Tongue (tissue), 2 donors: ENCODE data around the gene SLFN11. TPM values are rescaled to one million over a fixed set of nuclear protein-coding genes. Genes with fewer than 3 reads are reported as not detected.
A peak's percentile ranks its signal among the peaks of the same experiment; 100 is the strongest.
"Not testable (repeated sequence)": the region's sequence is repeated elsewhere in the genome, so short reads cannot be mapped to it uniquely, and the experiment has no call there.

Experiments used
- DNase-seq: peaks from one replicate; pipeline ENCODE4 v3.0.0-alpha.2; 2015
- total RNA-seq: library from RNA; depleted of rRNA; stranded (reverse); fragments of >200 nt; gene quantifications from one replicate; pipeline ENCODE4 v1.2.3, GENCODE V29; 2014

Gene SLFN11
- total RNA-seq, 1 donor from 2014 or later, result 18.1 TPM

DNA sequence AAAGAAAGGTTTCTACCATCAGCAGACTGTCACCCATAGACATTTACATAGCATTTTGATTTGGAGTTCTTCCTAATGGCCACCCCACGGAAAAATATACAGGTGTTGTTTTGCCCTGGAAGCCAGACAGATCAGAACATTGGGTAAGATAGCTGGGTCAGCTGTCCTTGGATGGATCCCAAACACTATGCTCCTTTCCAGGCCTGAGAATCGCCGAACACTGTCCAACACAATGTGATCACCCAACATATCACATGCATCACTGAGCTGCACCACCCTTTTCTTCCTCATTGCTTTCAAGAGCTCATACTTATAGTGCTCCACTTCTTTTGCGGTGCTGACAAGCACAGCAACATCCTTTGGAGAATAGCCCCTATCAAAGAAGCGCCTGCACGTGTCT, 21.1 kb downstream of the SLFN11 start:
- DNase-seq, result no peak

DNA sequence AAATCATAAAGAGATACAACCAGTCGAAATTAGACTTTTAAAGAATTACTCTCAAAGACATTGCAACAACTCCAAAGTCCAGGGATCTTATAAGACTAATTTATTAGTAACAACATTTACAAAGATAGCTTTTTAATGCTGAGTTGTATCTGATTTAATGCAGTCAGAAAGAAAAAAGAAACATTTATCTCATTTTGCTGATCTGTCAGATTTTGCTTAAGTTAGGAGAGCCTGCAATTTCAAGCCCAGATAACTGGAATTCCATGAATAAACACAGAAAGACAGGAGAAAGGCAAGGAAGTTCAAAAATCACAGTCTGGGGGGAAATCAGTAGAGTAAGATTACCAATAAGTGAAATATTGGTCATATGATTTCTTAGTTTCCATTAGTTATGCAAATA, 22.9 kb downstream of the SLFN11 start:
- DNase-seq, result no peak

DNA sequence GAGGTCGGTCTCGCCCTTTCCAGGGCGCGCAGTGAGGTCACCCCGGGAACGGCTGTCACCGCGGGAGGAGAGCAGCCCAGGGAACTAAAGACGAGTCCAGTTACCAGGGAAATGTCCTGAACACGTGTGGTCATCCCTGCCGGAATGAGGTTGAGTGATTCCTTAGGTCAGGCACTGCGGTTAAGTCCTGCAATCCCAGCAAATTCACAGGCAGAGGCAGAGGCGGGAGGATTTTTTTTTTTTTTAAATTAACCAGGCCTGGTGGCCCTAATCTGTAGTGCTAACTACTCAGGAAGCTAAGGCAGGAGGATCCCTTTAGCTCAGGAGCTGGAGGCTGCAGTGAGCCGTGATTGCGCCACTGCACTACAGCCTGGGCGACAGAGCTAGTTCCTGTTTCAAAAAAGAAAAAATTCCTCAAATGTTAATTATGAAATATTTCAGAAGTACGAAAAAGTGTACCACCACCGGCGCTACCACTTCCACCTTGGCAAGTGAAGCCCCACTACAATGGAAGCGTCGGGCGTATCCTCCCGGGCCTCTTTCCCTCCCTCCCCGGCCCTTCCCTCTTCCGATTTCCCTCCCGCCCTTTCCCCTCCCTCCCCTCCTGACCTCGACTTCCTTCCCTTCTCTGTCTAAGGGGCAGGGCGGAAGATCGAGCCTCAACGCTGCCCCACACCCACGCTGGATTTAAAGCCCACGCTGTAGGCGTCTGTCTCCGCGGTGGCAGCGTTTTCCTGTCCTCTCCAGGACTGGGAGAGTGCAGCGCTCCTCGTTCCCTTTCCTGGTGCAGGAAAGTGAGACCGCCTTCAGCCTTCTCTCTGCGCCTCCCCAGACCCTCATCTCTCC, 27.3 kb downstream of the SLFN11 start:
- DNase-seq, result peak; percentile 25

DNA sequence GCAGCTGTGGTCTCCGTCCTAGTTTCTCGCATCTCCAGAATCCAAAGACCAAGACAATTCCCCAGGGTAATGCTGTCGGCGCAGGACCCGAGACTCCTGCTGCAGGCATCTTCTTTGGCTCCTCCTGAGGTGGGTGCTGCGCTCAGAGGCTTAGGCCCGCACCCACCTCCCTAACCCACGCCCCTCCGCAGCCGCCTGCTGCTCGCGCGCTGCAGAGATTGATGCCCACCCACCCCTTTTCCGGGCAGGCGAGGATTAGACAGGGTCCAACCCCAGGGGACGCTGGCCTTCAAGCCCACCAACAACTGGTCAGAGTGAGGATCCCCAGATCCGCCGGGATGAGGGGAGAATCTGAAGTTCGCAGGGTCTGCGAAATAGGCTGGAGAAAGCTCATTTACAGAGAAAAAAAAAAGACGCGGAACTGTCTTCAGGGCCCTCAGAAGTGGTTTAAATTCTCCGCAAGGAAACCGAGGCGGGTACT, 27.9 kb downstream of the SLFN11 start:
- no peak for DNase-seq

DNA sequence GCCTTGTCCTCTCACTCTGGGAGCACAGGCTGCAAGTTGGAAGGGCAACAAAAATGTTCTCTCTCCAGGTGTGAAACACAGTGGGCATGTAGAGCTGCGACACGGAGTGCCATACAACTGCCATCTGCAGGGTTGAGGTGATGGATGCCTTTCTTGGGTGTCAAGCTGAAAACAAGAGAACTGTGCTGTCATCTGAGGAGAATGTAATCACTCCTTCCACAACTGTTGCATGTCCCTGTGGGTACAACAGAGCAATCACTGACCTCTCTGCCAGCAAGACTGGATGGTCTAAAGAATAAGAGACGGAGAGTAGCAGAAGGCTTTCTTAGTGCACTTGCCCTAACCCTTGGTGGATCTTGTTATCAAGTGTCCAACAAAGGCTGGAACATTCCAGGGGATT, 29.2 kb downstream of the SLFN11 start:
- DNase-seq, result no peak

DNA sequence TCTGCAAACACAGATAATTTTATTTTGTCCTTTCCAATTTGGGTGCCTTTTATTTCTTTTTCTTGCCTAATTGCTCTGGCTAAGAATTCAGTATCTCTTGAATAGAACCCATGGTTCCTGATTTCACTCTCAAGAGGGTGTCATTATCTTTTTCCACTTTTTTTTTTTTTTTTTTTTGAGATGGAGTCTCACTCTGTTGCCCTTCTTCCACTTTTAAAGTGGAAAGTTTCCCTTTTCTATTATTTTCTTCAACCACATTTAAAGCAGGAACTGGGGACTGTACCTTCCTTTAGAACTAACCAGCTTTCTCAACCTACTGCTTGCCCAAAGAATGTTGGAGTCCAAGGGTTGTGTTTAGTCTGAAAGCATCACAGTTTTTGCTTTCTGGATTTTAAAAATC, 31.1 kb downstream of the SLFN11 start:
- no peak for DNase-seq

DNA sequence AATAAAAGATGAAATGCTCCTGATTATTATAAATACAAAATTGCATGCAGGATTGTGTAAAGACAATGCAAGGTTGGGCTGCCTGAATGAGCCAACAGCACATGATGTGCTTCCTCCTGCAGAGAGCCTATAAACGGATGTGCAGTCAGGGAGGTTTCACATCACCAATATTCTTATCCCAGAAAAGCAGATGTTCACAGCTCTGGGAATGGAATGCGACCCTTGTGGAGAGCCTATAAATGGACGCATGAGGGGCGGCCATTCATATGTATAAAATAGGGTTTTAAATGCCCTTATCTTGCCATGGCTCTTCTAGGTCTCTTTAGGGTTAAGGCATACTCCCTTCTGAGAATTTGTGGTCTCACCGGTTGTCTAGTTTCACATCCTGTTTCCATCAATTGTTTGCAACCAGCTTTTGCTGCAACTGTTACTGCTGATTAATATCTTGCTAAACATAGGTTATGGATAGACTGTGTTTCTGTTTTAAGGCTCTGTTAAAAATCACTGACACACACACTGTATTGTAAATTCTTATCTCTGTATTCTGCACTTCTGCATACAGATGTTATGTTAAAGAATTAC, 31.9 kb downstream of the SLFN11 start:
- DNase-seq, result no peak

DNA sequence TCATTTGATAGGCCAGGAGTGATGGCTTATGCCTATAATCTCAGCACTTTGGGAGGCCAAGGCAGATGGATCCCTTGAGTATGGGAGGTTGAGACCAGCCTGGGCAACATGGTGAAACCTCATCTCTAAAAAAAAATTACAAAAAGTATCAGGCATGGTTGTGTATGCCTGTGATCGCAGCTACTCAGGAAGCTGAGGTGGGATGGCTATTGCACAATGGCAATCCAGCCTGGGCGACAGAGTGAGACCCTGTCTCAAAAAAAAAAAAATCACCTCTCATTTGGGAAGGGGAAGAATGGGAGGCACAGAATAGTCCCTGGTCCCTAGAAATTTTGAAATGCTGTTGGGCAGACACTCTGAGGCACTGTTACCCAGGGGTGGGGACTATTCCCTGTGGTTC, 35.2 kb downstream of the SLFN11 start:
- DNase-seq, result no peak

DNA sequence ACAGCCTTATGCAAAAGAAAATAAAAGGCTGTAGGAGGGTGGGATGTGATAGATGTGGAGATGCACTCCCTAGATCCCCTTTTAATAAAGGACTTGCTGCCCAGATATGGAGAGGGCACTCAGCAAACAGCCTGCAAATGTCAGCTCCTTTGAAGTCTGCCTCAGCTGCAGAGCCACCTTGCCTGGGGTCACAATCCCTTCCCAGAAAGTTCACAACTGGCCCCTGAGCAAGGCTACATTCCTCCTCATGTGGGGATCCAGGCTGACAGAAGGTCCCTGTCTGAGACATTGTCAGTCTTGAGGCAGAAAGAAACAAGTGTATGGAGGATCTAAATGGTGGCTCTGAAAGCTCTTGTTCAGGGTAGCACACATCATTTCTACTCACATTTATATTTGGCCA, 36.1 kb downstream of the SLFN11 start:
- DNase-seq, result no peak

DNA sequence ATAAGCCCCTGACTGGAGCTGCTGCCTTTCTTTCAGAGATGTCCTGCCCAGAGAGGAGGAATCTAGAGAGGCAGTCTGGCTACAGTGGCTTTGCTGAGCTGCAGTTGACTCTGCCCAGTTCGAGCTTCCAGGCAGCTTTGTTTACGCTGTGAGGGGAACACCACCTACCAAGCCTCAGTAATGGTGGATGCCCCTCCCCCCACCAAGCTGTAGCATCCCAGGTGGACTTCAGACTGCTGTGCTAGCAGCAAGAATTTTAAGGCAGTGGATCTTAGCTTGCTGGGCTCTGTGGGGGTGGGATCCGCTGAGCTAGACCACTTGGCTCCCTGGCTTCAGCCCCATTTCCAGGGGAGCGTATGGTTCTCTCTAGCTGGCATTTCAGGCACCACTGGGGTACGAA, 39.8 kb downstream of the SLFN11 start:
- not testable (repeated sequence) for DNase-seq

DNA sequence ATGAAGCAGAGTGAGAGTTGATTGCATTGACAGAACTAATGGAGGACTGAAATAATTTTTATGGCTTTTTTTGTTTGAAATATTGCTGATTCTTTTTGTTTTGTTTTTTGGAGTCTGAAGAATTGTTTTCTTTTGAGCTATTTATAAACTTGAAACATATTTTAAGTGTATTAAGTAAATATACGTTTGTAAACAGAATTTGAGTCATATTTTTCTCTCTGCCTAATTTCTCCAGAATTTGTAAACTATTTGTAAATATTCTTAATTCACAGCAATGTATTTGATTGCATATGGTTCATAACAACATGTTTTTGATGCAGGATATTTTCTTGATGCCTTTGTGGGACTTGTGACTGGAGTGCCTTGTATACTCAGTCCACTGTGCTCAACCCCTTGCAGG, 50.7 kb downstream of the SLFN11 start:
- DNase-seq, result no peak

DNA sequence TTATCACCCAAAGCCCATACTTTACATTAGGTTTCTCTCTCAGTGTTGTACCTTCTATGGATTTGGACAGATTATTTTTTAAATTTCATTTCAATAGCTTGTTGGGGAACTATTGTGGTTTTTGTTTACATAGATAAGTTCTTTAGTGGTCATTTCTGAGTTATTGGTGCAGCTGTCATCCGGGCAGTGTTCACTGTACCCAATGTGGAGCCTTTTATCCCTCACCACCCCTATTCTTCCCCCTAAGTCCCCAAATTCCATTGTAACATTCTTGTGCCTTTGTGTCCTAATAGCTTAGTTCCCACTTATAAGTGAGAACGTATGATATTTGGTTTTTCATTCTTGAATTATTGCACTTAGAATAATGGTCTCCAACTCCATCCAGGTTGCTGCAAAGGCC, 57.5 kb downstream of the SLFN11 start:
- no peak for DNase-seq

DNA sequence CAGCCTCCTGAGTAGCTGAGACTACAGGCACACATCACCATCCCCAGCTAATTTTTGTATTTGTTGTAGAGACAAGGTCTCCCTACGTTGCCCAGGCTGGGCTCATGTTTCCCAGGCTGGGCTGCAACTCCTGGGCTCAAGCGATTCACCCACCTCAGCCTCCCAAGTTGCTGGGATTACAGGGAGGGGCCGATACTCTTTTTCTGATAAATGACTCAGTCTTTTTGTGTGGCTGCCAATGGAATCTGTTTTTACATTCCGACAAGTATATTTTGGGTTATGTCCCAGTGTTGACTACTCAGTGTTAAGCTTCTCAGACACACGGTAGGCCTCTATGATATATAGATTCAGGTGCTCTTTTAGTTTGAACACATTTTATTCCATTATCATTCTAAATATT, 58.1 kb downstream of the SLFN11 start:
- peak; percentile 23 for DNase-seq

DNA sequence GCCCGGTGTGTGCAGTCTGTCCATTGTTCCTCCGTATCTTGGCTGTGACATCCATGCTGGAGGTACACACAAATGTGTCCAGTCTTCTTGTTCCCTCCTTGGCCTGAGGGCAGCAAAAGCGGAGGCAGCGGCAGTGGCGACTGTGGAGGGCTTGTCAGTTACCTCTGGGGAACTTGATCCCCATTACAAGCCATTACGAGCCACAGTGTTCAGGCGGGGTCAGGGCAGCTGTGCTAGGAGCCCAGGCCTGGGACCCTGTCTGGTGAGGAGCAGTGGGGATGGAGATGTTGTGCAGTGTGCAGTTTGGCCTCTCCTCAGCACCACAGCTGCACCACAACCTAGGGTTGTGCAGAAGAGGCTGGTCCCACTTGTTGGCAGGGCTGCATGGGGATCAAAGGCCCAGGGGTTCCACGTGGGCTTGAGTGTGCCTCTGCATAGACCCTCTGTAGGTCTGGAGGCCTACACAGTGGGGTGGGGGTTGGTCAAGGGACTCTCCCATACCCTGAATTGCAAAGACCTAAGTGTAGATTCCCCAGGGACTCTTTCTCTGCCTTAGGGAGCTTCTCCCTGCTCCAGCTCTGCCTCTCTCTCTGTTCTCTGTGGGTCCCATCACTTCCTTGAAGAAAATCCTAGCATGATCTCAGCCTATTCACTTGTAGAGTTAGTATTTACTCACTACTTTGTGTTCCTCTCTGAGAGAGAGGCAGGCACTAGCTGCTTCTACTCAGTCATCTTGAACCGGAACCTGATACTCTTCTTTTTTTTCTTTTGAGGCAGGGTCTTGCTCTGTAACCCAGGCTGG, 58.8 kb downstream of the SLFN11 start:
- no peak for DNase-seq

DNA sequence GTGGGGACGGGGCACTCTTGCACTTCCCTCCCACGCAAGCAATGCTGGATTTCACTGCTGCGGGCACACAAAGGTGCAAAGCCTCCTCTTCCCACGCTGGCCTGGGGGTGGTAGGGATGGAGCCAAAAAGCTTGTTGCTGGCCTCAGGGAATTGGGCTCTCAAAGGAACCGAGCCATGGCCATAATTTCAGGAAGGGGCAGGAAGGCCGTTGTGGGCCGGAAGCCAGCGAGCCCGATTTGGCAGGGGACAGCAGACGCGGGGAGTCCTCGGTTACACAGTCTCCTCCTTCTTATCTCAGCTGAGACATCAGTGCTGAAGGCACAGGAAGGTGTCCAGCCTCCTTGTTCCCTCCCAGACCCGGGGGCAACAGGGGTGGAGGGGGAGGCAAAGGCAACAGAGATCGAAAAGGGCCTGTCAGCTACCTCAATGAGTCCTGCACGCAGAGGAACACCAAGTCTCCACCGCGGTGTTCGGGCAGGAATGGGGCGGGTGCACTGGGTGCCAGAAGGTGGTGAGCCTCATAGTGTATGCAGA, 59.5 kb downstream of the SLFN11 start:
- DNase-seq, result no peak

DNA sequence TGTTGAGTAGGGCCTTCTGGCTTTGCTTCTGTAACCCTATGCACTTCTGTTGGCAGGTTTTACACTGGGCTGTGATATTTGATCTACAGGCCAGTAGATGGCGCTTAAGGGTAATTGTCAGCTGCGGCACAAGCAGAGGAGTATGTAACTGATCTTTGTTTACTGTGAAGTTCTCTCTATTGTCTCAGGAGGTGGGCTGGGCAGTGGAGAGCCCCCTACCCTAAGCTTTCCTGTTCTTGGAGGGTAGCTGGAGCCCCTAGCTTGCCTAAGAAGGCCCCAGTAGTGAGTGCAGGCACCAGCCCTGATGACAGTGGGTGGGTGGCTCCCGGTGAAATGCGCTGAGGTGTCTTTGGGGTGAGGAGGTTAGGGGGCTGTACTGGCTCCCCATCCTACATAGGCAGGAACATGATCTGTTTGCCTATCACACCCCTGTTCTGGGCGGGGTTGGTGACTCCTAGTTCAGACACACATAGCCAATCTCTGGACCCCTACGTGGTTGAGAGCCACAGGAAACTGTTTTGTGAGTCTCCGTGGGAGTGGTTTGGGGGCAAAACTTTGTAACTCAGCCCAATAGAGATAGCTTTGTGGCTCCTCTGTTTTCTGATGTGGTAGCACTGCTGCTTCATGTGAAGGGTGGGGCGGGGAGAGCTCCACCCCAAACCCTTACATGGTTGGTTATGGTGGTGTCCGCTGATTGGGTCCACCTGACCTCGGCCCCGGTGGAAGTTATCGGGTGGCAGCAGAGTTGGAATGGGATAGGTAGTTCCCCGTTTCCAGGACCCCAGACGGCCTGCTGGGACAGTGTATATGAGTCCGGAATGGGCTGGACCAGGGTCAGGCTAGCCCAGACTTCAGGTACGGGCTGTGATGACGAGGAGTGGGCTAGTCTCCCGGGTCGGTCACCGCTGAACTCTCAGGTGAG, 60.4 kb downstream of the SLFN11 start:
- peak; percentile 81 for DNase-seq

DNA sequence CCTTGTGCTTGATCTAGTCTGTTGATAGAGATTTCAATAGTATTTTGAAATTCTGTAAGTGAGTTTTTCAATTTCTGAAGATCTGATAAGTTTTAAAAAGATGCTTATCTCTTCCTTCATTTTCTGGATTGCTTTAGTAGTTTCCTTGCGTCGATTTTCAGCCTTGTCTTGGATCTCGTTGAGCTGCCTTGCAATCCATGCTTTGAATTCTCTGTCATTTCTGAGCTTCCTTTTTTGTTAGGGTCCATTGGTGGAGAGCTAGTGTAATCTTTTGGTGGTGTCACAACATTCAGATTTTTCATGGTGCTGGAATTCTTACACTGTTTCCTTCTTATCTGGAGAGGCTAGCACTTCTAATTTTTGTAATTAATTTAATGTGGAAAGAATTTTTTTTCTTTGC, 61.1 kb downstream of the SLFN11 start:
- DNase-seq, result no peak

DNA sequence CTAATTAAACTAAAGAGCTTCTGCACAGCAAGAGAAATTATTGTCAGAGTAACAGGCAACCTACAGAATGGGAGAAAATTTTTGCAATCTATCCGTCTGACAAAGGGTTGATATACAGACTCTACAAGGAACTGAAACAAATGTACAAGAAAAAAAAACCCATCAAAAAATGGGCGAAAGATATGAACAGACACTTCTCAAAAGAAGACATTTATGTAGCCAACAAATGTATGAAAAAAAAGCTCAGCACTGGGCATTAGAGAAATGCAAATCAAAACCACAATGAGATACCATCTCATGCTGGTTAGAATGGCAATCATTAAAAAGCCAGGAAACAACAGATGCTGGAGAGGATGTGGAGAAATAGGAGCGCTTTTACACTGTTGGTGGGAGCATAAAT, 64.1 kb downstream of the SLFN11 start:
- DNase-seq, result not testable (repeated sequence)
